ENCODE results near the gene CREB3L4. TPM values are rescaled to one million over a fixed set of nuclear protein-coding genes. Genes with fewer than 3 reads are reported as not detected.

Gene CREB3L4
- total RNA-seq, 3 donors from 2014 or later, result 9.9 to 26.9 (median 23.0) TPM

- no peak for TF ChIP-seq CTCF (IDR thresholded peaks at IDR 0.05)
- H3K9me3 ChIP-seq, result no peaks in the 10 kb centered on the region
- H3K4me1 ChIP-seq (ENCODE audit: low read depth), result peaks cover 23% of the 10 kb centered on the region
- DNase-seq (peak in 2 of 3 donors; percentile 53 to 78), ATAC-seq (peak; percentile 59)
- H3K36me3 ChIP-seq (ENCODE audit: low read depth), result no peaks in the 10 kb centered on the region
- H3K4me3 ChIP-seq, result peak overlapping the region; percentile 61
- intact Hi-C loops (cut with DNase I, micrococcal nuclease), result no loop called here
These were observed 45.4 kb upstream of the CREB3L4 start for GRCh38 chr1:153922076-153922971.

- no peak for TF ChIP-seq CTCF (IDR thresholded peaks at IDR 0.05)
- intact Hi-C loops (cut with DNase I, micrococcal nuclease), result no loop called here
- peak; percentile 98 to 100 (median 99) for DNase-seq
- Histone ChIP-seq H3K36me3 (ENCODE audit: low read depth) (no peaks in the 10 kb centered on the region), H3K4me3 (peak within 1 kb of the TSS; percentile 61), H3K9me3 (no peaks in the 10 kb centered on the region), H3K4me1 (ENCODE audit: low read depth) (peaks cover 23% of the 10 kb centered on the region)
- ATAC-seq, result peak; percentile 96
These were observed 44.5 kb upstream of the CREB3L4 start, which contains the start of gene GATAD2B for GRCh38 chr1:153922972-153923925. GATAD2B (minus strand) TSS chr1:153922972; CDS start chr1:153828347, 94,625 bp downstream.

DNA sequence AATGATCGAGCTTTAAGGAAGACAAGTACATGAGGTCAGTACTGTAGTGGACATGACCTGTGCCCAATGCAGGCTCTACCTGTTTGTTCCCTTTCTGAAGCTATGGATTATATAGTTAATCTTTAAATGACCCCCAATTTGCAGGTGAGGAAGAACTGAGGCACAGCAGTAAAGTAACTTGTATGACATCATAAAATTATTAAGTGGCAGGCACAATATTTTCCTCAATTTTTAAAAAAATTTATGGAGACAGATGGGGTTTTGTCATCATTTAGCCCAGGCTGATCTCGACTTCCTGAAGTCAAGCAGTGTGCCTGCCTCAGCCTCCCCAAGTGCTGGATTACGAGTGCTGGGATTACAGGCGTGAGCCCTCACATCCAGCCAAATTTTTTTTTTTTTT, 41.3 kb upstream of the CREB3L4 start:
- Histone ChIP-seq H3K4me1 (ENCODE audit: low read depth) (peaks cover 7% of the 10 kb centered on the region), H3K36me3 (ENCODE audit: low read depth) (no peaks in the 10 kb centered on the region), H3K9me3 (no peaks in the 10 kb centered on the region), H3K4me3 (no peak overlapping the region)
- ATAC-seq (no peak), DNase-seq (no peak)
- TF ChIP-seq CTCF (IDR thresholded peaks at IDR 0.05), result no peak
- intact Hi-C loops (cut with DNase I, micrococcal nuclease), result no loop called here

DNA sequence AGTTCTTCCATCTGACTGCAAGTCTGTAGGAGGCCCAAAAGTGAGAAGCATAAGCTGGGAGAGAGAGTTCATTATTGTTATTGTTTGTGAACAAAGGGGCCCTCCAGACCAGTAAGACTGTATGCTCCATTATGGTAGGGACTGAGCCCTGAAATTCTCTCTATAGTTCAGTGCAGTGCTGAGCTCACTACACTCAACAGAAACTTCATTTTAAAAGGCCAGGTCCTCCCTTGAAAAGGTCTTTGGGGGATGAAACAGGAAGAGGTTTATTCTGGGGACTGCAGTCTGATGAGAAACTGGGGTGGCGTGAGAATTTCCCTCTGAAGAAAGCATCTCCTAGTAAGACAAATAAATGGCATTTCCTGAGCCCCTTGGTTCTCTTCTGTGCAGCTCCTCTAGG, 39.5 kb upstream of the CREB3L4 start:
- ATAC-seq, result no peak
- intact Hi-C loops (cut with DNase I, micrococcal nuclease), result no loop called here
- DNase-seq, result no peak
- Histone ChIP-seq H3K36me3 (ENCODE audit: low read depth) (no peaks in the 10 kb centered on the region), H3K4me1 (ENCODE audit: low read depth) (peaks cover 4% of the 10 kb centered on the region), H3K9me3 (no peaks in the 10 kb centered on the region), H3K4me3 (no peak overlapping the region)
- TF ChIP-seq CTCF (IDR thresholded peaks at IDR 0.05), result no peak

GRCh38 chr1:153928791-153929341, 38.8 kb upstream of the CREB3L4 start:
- TF ChIP-seq CTCF (IDR thresholded peaks at IDR 0.05), result no peak
- no peak overlapping the region for H3K4me3 ChIP-seq
- ATAC-seq, result no peak
- no peaks in the 10 kb centered on the region for H3K36me3 ChIP-seq (ENCODE audit: low read depth)
- DNase-seq, result no peak
- intact Hi-C loops (cut with DNase I, micrococcal nuclease), result no loop called here
- H3K9me3 ChIP-seq, result no peaks in the 10 kb centered on the region
- peaks cover 3% of the 10 kb centered on the region for H3K4me1 ChIP-seq (ENCODE audit: low read depth)
